ENCODE results near the gene TNFRSF19.

TNFRSF19 gene

GRCh38 chr13:23629566-23630272, 59.5 kb downstream of the TNFRSF19 start:
- DNase-seq, result no peak

DNA sequence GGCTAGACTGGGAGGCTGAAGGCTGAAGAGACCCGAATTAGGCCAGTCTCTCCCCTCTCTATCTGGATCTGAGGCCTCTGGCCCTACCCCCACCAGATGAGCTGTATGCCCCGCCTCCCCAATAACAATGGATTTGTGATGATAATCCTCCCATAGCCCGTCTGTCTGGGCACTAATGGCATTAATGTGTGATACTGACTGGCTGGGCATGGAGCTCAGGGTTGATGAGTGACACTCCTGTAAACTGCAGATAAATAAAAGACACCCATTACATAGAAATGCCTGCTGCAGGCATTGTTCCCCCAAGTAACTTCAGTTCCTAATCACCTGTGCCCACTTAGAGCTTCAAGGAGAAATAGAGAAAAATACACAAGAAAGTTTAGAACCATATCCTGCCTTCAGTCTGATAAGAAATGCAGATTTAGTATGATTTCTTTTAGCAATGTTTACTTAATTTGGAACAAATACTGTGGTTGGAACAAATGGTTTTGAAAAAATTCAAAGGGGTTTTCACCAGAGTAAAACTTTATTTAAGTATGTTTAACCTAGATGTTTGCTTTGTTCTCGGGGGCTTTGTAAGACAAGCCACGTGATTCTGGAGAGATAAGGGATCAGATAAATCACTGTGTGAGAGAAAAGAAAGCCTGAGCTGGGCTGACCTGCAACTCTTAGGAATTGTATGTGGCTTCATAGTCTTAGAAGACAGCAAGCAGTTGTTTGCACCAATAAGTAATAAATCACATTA, 60.3 kb downstream of the TNFRSF19 start:
- no peak for DNase-seq

DNA sequence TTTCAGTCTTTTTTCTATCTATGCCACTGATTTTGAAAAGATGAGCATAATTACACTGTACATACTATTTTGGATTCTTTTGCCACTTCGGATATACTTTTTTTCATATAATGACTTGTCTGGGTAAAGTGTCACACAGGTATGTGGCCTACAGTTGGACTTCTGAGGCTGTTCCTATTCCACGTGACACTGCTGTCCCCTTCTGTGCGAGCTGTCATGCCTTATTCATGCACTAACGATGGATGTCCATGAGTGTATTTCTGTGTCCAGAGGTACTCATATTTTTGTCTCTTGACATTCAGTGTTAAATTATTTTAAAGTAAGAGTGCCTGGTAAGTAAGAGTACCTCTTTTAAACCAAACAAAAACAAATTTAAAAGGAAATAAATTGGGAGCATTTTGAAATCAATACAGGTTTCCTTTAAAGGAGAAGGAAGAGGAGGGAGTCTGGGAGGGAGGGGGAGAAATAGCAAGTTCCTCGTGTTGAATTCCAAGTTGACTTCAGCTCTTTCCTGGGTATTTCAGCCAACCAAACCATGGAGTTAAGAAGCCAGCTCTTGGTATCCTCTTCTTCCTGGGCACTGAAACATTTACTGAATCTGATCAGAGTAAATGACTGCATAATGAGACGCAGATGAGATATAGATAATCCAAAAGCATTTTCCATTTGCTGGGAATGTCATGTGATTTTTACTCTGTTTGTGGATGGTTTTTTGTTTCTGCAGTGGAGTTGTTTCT, 61.3 kb downstream of the TNFRSF19 start:
- no peak for DNase-seq

- no peak for DNase-seq
Measured at GRCh38 chr13:23632048-23632582, 61.9 kb downstream of the TNFRSF19 start.

GRCh38 chr13:23632741-23633140, 62.5 kb downstream of the TNFRSF19 start:
- no peak for DNase-seq

GRCh38 chr13:23634897-23635296, 64.7 kb downstream of the TNFRSF19 start:
- no peak for DNase-seq

GRCh38 chr13:23636360-23636759, 66.1 kb downstream of the TNFRSF19 start:
- no peak for DNase-seq

DNA sequence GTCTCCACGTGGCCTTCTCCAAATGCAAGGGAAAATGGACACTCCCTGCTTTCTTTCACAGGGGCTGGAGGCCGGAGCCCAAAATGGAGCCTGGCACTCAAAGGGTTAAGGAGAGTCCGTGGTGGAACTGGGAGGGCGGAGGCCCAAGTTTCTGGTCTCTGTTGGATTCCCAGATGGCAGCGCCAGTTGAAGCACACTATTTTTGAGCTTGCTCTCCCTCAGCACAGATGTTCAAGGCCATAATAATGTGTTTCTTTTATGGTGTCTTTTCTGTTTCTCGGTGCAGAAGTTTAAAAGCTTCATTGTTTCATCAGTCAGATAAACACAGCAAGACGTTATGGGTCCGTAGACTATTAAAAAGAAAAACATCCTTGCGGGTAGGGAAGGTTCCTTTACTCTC, 67.6 kb downstream of the TNFRSF19 start:
- no peak for DNase-seq

- DNase-seq, result no peak
Measured at GRCh38 chr13:23639674-23640073, 69.5 kb downstream of the TNFRSF19 start.

DNA sequence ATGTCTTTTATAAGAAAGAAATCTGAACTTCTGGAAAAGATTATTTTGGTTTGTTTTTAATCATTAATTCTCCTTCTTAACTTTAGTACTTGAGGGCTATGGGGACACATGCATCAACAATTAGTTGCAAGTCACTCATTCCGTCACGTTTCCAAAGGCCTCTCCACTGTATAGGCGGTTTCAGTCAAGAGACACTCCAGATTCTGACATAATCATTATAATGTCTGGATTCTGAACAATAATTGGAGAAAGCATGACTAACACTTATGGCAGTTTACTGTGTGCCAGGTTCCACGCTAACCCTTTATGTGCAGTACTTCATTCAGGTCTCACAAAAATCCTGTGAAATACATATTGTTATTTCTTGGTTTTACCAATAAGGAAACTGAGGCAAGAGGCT, 71.9 kb downstream of the TNFRSF19 start:
- DNase-seq, result no peak

DNA sequence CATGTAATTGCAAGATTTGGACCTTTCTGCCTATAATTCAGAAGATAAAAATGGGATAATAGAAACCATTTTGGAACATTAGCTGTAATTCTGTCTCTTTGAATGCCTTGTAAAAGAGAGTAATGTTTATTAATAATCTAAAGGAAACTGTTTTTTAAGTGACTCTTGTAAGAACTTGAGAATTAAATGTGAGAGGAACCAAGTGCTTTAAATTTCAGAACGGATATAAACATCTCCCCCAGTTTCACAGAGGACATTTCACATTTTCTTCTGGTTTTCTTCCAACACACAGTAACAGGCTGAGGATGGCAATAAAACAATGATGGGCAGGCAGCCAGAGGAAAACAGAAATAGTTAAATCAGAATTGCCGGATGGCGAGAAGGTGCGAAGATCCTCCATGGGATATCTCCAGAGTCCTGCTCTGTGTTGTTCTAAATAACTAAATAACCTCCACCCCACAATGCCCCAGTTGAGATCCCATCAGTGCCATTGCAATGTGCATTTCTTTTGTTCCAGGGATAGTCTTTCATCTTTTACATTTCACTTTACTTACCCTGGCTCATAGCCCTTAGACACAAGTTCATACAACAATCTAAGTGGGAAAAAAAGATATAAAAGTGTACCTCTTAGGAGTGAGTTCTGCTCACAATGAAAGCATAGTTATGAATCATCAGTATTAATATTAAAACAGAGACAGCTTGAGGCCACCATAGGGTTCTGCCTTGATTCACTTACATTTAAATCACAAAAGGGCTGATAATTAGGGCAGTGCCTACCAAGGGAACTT, 73.3 kb downstream of the TNFRSF19 start:
- DNase-seq, result no peak

DNA sequence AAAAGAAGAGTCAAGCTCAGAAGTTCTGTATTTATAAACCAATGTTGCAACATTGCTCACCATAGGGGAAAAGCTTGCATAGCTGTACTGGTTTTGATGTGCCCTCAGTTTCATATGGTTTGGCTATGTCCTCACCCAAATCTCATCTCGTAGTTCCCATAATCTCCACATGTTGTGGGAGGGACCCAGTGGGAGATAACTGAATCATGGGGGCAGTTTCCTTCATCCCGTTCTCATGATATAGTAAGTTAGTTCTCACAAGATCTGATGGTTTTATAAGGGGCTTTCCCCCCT, 73.9 kb downstream of the TNFRSF19 start:
- no peak for DNase-seq

GRCh38 chr13:23644527-23645138, 74.4 kb downstream of the TNFRSF19 start:
- DNase-seq, result no peak

DNA sequence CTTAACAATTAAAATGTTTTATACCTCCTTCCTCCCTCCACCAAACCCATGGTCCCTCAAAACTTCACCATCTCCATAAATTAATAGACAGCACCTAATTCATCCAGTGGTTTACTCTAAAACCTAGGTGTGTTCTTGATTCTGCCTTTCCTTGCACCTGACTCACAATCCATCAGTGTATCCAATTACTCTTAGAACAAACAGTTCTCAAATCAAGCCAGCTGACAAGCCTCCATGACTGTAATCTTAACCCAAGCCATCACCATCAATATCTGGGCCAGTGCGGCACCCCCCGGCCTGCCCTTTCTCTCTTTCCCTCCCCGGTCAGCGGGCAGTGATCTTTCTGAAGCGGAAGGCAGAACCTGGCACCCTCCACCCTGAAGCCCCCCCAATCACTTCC, 75.6 kb downstream of the TNFRSF19 start:
- no peak for DNase-seq

GRCh38 chr13:23651439-23651838, 81.2 kb downstream of the TNFRSF19 start:
- DNase-seq, result no peak

GRCh38 chr13:23651887-23652286, 81.7 kb downstream of the TNFRSF19 start:
- no peak for DNase-seq

- no peak for DNase-seq
Measured at GRCh38 chr13:23652909-23653726, 82.9 kb downstream of the TNFRSF19 start.

GRCh38 chr13:23654111-23655110, 84.2 kb downstream of the TNFRSF19 start:
- no peak for DNase-seq

- DNase-seq, result no peak
Measured at GRCh38 chr13:23655321-23655720, 85.1 kb downstream of the TNFRSF19 start.

- no peak for DNase-seq
Measured at GRCh38 chr13:23656637-23657371, 86.6 kb downstream of the TNFRSF19 start.
